HL-60 (cell line): Measurements from ENCODE around the gene ALDOB.

Experiments used
- DNase-seq, 2 experiments: peaks; one replicate each; pipeline ENCODE4 v3.0.0-alpha.2; 2010 to 2020; ENCODE audit warnings: low read depth in 1 of 2, low spot score in 1 of 2
- H3K27ac ChIP-seq: fragments of 250-450 bp; sonication (Bioruptor Pico); replicated peaks from 2 replicates; pipeline ENCODE4 v1.5.1; 2020; ENCODE audit warnings: mild to moderate bottlenecking, moderate library complexity
- H3K27me3 ChIP-seq: fragments of 250-450 bp; sonication (Bioruptor Pico); 2 replicates; pipeline ENCODE4 v1.5.1; 2021; ENCODE audit warnings: mild to moderate bottlenecking, moderate library complexity; ENCODE audit not compliant: insufficient read depth, poor library complexity, severe bottlenecking
- H3K4me3 ChIP-seq: replicated peaks from 2 replicates; pipeline ENCODE4 v1.5.1; 2011; ENCODE audit warnings: mild to moderate bottlenecking, control low read depth, low read length; ENCODE audit not compliant: insufficient read depth
- CTCF ChIP-seq: IDR thresholded peaks from one replicate; pipeline ENCODE4 v1.5.1; 2011; ENCODE audit warnings: low read length, control low read depth, inconsistent platforms; ENCODE audit not compliant: insufficient read depth
- GABPA ChIP-seq: IDR thresholded peaks from 2 replicates; pipeline ENCODE4 v1.6.1; 2012; ENCODE audit warnings: low read depth
- POLR2AphosphoS5 ChIP-seq: IDR thresholded peaks from 2 replicates; pipeline ENCODE4 v1.6.1; 2012; ENCODE audit warnings: low read depth
- REST ChIP-seq: IDR thresholded peaks from 2 replicates; pipeline ENCODE4 v1.6.1; 2012; ENCODE audit warnings: low read depth; ENCODE audit not compliant: insufficient replicate concordance
- SPI1 ChIP-seq: IDR thresholded peaks from 2 replicates; pipeline ENCODE4 v1.6.1; 2012; ENCODE audit warnings: low read depth, mild to moderate bottlenecking, borderline replicate concordance

Gene ALDOB

GRCh38 chr9:101453776-101454570, 18.4 kb upstream of the ALDOB start:
- Histone ChIP-seq H3K4me3 (no peak overlapping the region), H3K27ac (no peak overlapping the region), H3K27me3 (peaks cover 11% of the 10 kb centered on the region)
- TF ChIP-seq CTCF (no peak), GABPA (no peak), REST (no peak), SPI1 (no peak), POLR2AphosphoS5 (no peak)
- no peak for DNase-seq

- no peak overlapping the region for H3K4me3 ChIP-seq
- no peak overlapping the region for H3K27ac ChIP-seq
- H3K27me3 ChIP-seq, result peaks cover 11% of the 10 kb centered on the region
- TF ChIP-seq POLR2AphosphoS5, result no peak
- no peak for TF ChIP-seq GABPA
- no peak for TF ChIP-seq CTCF
- TF ChIP-seq SPI1, result no peak
- TF ChIP-seq REST, result no peak
- DNase-seq, result no peak
These were observed 15.9 kb upstream of the ALDOB start for GRCh38 chr9:101451498-101451897.

GRCh38 chr9:101450931-101451330, 15.4 kb upstream of the ALDOB start:
- TF ChIP-seq GABPA, result no peak
- no peak for TF ChIP-seq CTCF
- no peak for TF ChIP-seq POLR2AphosphoS5
- TF ChIP-seq REST, result no peak
- no peak for TF ChIP-seq SPI1
- no peak overlapping the region for H3K4me3 ChIP-seq
- H3K27ac ChIP-seq, result no peak overlapping the region
- DNase-seq, result no peak
- peaks cover 11% of the 10 kb centered on the region for H3K27me3 ChIP-seq
